A549 (cell line): ENCODE results near the gene ADSL. TPM values are rescaled to one million over a fixed set of nuclear protein-coding genes. Genes with fewer than 3 reads are reported as not detected.

Source experiments
- ATAC-seq, 2 experiments: fragments of 200-7000 bp in 1 of 2; fragments of >200 bp in 1 of 2; cut with Nextera tagmentation in 1 of 2; cut with Tn5 transposase in 1 of 2; 3 replicates each; pipeline versions ENCODE4 v1.8.0 to v1.9.1; 2018 to 2020; ENCODE audit warnings: mild to moderate bottlenecking in 1 of 2, moderate library complexity in 1 of 2
- CTCF ChIA-PET: fragments of 300-600 bp; sonication (Branson Sonifier 250); formaldehyde crosslinking; extraction: SDS; loops from one replicate; lab custom pipeline; 2021; ENCODE audit warnings: antibody characterized with exemption, inconsistent platforms; lab: Yijun Ruan, JAX
- POLR2A ChIA-PET: fragments of 350-600 bp; formaldehyde crosslinking; extraction: SDS; loops from one replicate; lab custom pipeline; 2021; ENCODE audit warnings: antibody characterized with exemption, inconsistent platforms; lab: Yijun Ruan, JAX
- DNase-seq, 2 experiments: peaks; one replicate each; pipeline versions ENCODE4 v3.0.0 to v3.0.0-alpha.2; 2011 to 2016; ENCODE audit warnings: low read depth in 1 of 2, low spot score in 1 of 2
- FAIRE-seq: peaks from 2 replicates; lab custom pipeline; 2011; peaks lifted over from hg19 to GRCh38; lab: Jason Lieb, UNC
- H3K27ac ChIP-seq, 2 experiments: fragments of >200 bp; sonication (Bioruptor Twin); formaldehyde crosslinking; 3 replicates each; pipeline ENCODE4 v1.5.1; 2016 to 2017
- H3K4me1 ChIP-seq: fragments of >200 bp; sonication (Bioruptor Twin); formaldehyde crosslinking; 3 replicates; pipeline ENCODE4 v1.6.1; 2016
- H3K4me2 ChIP-seq: fragments of >200 bp; sonication (Bioruptor Twin); formaldehyde crosslinking; 3 replicates; pipeline ENCODE4 v1.6.1; 2016
- H3K4me3 ChIP-seq: fragments of >200 bp; sonication (Bioruptor Twin); formaldehyde crosslinking; 3 replicates; pipeline ENCODE4 v1.5.1; 2016
- H3K9me3 ChIP-seq: fragments of >200 bp; sonication (Bioruptor Twin); formaldehyde crosslinking; 3 replicates; pipeline ENCODE4 v1.6.1; 2016
- ATOH8 ChIP-seq: fragments of 250-450 bp; sonication (Bioruptor Pico); IDR thresholded peaks from 2 replicates; pipeline ENCODE4 v1.5.0; 2020; ENCODE audit warnings: low read depth, mild to moderate bottlenecking, moderate library complexity
- BCL3 ChIP-seq: fragments of >200 bp; sonication (Bioruptor Twin); formaldehyde crosslinking; IDR thresholded peaks from 3 replicates; pipeline ENCODE4 v1.6.1; 2016
- BHLHE40 ChIP-seq: IDR thresholded peaks from 2 replicates; pipeline ENCODE4 v1.6.1; 2012; ENCODE audit warnings: low read depth, low read length, inconsistent platforms
- E2F6 ChIP-seq: IDR thresholded peaks from 2 replicates; pipeline ENCODE4 v1.6.1; 2012; ENCODE audit warnings: low read depth, borderline replicate concordance
- FOSB ChIP-seq: fragments of 250-450 bp; sonication (Bioruptor Pico); IDR thresholded peaks from 2 replicates; pipeline ENCODE4 v1.5.0; 2020; ENCODE audit warnings: mild to moderate bottlenecking, moderate library complexity
- HMGXB4 ChIP-seq: fragments of 250-450 bp; sonication (Bioruptor Pico); IDR thresholded peaks from 2 replicates; pipeline ENCODE4 v1.5.0; 2021; ENCODE audit warnings: mild to moderate bottlenecking, moderate library complexity, borderline replicate concordance
- HOXB13 ChIP-seq: fragments of 250-450 bp; sonication (Bioruptor Pico); IDR thresholded peaks from 2 replicates; pipeline ENCODE4 v1.5.0; 2020; ENCODE audit warnings: low read depth, mild to moderate bottlenecking, moderate library complexity
- HOXB5 ChIP-seq: fragments of 250-450 bp; sonication (Bioruptor Pico); IDR thresholded peaks from 2 replicates; pipeline ENCODE4 v1.5.0; 2020; ENCODE audit warnings: mild to moderate bottlenecking, moderate library complexity
- JUN ChIP-seq, 2 experiments: fragments of >200 bp; sonication (Bioruptor Twin); formaldehyde crosslinking; IDR thresholded peaks; 2 replicates in 1 of 2; 3 replicates in 1 of 2; pipeline ENCODE4 v1.6.1; 2016 to 2017
- MAFK ChIP-seq: fragments of 450-650 bp; IDR thresholded peaks from 2 replicates; pipeline ENCODE4 v1.6.1; 2014; ENCODE audit not compliant: partially characterized antibody
- MAX ChIP-seq: IDR thresholded peaks from 2 replicates; pipeline ENCODE4 v1.6.1; 2012
- MYC ChIP-seq: IDR thresholded peaks from 2 replicates; pipeline ENCODE4 v1.6.1; 2012; ENCODE audit warnings: mild to moderate bottlenecking, inconsistent platforms, low read length, improper control_type of control experiment, borderline replicate concordance
- NPAS2 ChIP-seq: fragments of 250-450 bp; sonication (Bioruptor Pico); IDR thresholded peaks from 2 replicates; pipeline ENCODE4 v1.8.0; 2022; ENCODE audit warnings: mild to moderate bottlenecking, moderate library complexity, borderline replicate concordance
- PBX3 ChIP-seq: IDR thresholded peaks from 2 replicates; pipeline ENCODE4 v1.6.1; 2012
- PHF8 ChIP-seq: fragments of 200-600 bp; sonication (generic); IDR thresholded peaks from 2 replicates; pipeline ENCODE4 v1.6.1; 2016; ENCODE audit warnings: low read depth, mild to moderate bottlenecking, antibody characterized with exemption, moderate library complexity, borderline replicate concordance
- POLR2A ChIP-seq: IDR thresholded peaks from 2 replicates; pipeline ENCODE4 v1.6.1; 2012; ENCODE audit warnings: mild to moderate bottlenecking, low read length
- USF2 ChIP-seq: fragments of 450-650 bp; IDR thresholded peaks from 2 replicates; pipeline ENCODE4 v1.6.1; 2014; ENCODE audit warnings: antibody characterized with exemption
- ZFP36 ChIP-seq: fragments of 450-650 bp; IDR thresholded peaks from 2 replicates; pipeline ENCODE4 v1.6.1; 2014; ENCODE audit warnings: borderline replicate concordance; ENCODE audit not compliant: partially characterized antibody
- WGBS: methylation state at CpG from one replicate; pipeline ENCODE4 v1.1.6; 2017; ENCODE audit errors: missing lambda C conversion rate; 5-methylcytosine and 5-hydroxymethylcytosine counted together
- polyA minus RNA-seq: library from RNA; depleted of rRNA, polyadenylated mRNA; stranded (reverse); fragments of >200 nt; gene quantifications from 2 replicates; pipeline ENCODE4 v1.2.3, GENCODE V29; 2011; rRNA and poly(A)+ RNA removed
- polyA plus RNA-seq, 4 experiments: library from polyadenylated mRNA; depleted of rRNA in 3 of 4; stranded (reverse); fragments of >200 nt; fragmentation: RNase III in 1 of 4; extraction: RNeasy Plus Mini Kit Qiagen cat#74134 plus additional on column Dnase treatment in 1 of 4; gene quantifications; 2 replicates in 3 of 4; 3 replicates in 1 of 4; pipeline ENCODE4 v1.2.3, GENCODE V29; 2011 to 2017

Gene ADSL
- polyA plus RNA-seq (2011; rRNA removed) (126 TPM in 2 replicates), polyA plus RNA-seq (2017; fragmentation: RNase III; extraction: RNeasy Plus Mini Kit Qiagen cat#74134 plus additional on column Dnase treatment) (85.6 to 105 TPM (median 87.6 TPM) in 3 replicates), polyA minus RNA-seq (113 and 114 TPM in 2 replicates)
- polyA plus RNA-seq (2012; cell fraction: cytosol; rRNA removed), result 117 and 119 TPM in 2 replicates
- 113 and 136 TPM in 2 replicates for polyA plus RNA-seq (2012; cell fraction: nucleus; rRNA removed)

- H3K27ac ChIP-seq, result peak within 1 kb of the TSS; percentile 87 to 97
- CTCF ChIA-PET, result interaction anchor here (0.7 to 3.6 kb wide), 3 partner anchors 13 to 812 kb away, joined by 3 to 31 read pairs (median 14); no protein-coding TSS in a partner anchor
- no peak for FAIRE-seq
- TF ChIP-seq BCL3 (peak; percentile 91), ATOH8 (CRISPR knock-in tag) (peak; percentile 73; the same call in 1 of the 2 replicates), HOXB13 (CRISPR knock-in tag) (no peak), HOXB5 (0 out of 2 replicates have a peak, but pooled peaks have one; percentile 19), MYC (peak; percentile 85), HMGXB4 (CRISPR knock-in tag) (no peak), MAX (peak; percentile 94), POLR2A (peak; percentile 95), PHF8 (peak; percentile 84; the same call in 1 of the 2 replicates), FOSB (CRISPR knock-in tag) (no peak), JUN (IDR thresholded peaks at IDR 0.05) (peak in 1 of 2 experiments; percentile 88; a peak in 3 of 5 replicates), PBX3 (peak; percentile 33; the same call in 1 of the 2 replicates), E2F6 (0 out of 2 replicates have a peak, but pooled peaks have one; percentile 57), USF2 (peak; percentile 72), ZFP36 (no peak), NPAS2 (CRISPR knock-in tag) (peak; percentile 9; the same call in 1 of the 2 replicates), BHLHE40 (peak; percentile 93), MAFK (no peak)
- POLR2A ChIA-PET, result interaction anchor here (0.5 to 5.0 kb wide), 8 partner anchors 11 to 850 kb away, joined by 3 to 31 read pairs (median 5); partner anchors contain the start of gene TNRC6B
- peak within 1 kb of the TSS; percentile 72 for H3K4me3 ChIP-seq
- ATAC-seq, result peak; percentile 98
- peak within 1 kb of the TSS; percentile 96 for H3K4me2 ChIP-seq
- 1% methylated on average over 40 of the region's 65 CpGs for WGBS
- peaks cover 20% of the 10 kb centered on the region for H3K4me1 ChIP-seq
- H3K9me3 ChIP-seq, result no peaks in the 10 kb centered on the region
- peak; percentile 82 for DNase-seq
Measured at GRCh38 chr22:40346185-40347118, at the start of gene ADSL. TSS of gene ADSL (plus strand) at chr22:40346500. CDS start at chr22:40346559, 59 bp downstream.
